HG03175 (cell line): ENCODE results near the gene EFNA3.

Source experiments
- ATAC-seq: cut with Tn5 transposase; IDR thresholded peaks from one replicate; pipeline ENCODE4 v1.9.1; 2021; ENCODE audit warnings: mild to moderate bottlenecking, moderate library complexity; ENCODE audit not compliant: unreplicated experiment

The EFNA3 gene

DNA sequence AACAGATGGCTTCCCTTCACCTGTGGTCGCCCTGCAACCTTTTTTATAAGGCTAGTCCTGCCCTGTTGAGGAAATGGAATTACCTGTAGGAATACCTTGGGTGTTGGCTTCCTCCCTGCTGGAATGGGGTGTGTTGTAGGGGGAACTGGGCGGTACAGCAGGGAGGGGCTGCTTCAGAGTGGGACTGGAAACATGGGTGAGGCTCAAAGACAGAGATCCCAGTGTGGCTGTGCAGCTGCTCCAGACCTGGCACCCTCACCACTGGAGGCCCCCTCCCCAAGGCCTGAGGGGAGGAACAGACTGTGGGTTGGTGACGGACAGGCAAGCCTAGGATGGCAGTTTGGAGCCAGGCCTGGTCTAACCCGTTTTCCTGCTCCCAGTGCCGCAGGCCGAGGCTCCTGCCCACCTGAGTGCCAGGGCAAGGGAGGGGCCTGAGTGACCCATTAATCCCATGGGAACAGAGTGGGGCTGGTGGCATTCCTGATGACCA lies 4.5 kb downstream of the EFNA3 start:
- ATAC-seq, result no peak

DNA sequence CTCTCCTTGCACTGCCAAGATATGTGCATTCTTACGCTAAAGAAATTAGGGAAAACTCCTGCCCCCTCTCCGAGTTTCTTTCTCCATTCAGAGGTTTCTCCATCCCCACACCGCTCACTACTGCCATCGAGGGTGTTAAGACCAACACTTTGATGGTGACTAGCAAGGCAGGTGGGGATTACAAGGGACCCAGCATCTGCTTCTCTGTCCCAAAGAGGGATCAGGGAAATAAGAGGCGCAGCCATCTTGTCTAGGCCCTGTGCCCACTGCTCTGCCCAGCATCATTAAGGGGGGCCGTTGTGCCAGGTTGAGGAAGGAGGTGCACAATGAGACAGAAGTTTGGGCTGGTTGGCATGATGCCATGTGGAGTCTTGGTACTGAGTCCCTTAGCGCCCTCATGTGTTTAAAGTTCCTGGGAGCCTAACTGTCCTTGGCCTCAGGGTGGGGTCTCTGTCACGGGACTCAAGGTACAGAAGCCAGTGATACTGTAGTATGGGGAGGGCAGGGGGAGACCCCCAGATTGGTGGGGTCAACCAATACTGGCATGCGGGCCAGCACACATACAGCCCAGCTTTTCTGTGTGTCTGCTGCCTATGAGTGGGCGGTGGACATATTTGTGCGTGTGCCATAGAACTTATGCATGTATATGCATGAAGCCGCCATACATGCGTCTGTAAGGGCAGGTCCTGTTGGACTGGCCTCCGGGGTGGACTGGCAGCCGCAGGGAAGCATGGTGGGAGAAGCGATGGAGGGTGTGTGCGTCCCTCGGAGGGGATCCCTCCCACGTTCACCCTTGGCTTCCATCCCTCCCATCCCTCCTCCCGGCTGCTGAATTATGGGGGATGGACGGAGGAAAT lies 5.5 kb downstream of the EFNA3 start:
- ATAC-seq, result no peak

DNA sequence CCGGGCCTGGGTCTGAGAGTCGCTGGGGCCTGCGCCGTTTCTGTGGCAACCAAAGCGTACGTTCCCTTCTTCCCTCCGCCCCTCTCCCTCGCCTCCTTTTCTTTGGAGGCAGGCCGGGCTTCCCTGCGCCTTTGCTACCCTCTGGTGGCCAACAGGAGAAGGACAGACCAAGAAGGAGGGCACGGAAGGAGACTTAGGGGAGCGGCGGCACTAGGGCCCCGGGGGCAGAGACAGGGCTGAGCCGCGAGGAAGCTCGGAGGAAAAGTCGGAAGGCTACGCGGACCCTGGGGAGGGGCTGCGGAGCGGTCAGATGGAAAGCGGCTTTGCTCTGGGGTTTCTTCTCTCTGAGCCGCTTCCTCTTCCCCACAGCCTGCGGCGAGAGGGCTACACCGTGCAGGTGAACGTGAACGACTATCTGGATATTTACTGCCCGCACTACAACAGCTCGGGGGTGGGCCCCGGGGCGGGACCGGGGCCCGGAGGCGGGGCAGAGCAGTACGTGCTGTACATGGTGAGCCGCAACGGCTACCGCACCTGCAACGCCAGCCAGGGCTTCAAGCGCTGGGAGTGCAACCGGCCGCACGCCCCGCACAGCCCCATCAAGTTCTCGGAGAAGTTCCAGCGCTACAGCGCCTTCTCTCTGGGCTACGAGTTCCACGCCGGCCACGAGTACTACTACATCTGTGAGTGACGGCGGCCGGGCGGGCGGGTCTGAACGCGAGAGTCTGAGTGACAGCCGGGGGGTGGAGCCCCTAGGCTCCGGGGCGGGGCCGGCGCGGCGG lies 6.3 kb downstream of the EFNA3 start:
- peak; percentile 75 for ATAC-seq

DNA sequence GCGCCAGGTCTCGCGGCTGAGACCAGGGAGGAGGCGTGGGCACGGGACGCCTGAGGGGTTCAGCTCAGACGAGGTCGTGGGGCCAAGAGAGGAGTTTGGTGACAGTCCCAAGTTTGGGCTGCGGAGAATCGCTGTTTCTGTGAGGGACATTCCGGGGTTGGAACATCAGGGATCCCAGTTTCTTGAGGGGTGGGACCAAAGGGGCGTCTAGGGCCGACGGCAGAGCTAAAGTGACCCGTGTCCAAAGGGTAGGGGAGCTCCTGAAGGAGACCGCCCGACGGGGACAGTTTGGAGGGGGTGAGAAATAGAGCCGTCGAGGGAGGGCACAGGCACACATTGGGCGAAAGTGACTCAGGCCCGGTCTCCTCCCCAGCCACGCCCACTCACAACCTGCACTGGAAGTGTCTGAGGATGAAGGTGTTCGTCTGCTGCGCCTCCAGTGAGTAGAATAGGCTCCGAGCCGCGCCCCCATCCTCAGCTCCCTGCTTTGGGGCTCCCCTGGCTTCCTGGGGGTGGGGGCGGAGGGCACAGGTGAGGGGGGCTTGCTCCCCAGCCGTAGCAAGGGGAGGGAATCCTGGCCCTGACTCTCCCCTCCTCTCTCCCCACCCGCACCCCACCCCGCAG lies 7.0 kb downstream of the EFNA3 start:
- no peak for ATAC-seq

DNA sequence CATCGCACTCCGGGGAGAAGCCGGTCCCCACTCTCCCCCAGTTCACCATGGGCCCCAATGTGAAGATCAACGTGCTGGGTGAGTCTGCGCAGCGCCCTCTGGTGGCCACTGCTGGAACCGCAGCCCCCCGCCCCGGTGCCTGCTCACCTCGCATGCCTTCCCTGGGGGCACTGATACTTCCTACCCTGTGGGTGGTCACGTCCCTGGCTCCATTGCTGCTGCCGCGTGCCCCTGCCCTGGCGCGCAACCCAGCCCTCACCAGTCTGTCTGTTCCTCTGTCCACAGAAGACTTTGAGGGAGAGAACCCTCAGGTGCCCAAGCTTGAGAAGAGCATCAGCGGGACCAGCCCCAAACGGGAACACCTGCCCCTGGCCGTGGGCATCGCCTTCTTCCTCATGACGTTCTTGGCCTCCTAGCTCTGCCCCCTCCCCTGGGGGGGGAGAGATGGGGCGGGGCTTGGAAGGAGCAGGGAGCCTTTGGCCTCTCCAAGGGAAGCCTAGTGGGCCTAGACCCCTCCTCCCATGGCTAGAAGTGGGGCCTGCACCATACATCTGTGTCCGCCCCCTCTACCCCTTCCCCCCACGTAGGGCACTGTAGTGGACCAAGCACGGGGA lies 7.6 kb downstream of the EFNA3 start:
- ATAC-seq, result no peak

DNA sequence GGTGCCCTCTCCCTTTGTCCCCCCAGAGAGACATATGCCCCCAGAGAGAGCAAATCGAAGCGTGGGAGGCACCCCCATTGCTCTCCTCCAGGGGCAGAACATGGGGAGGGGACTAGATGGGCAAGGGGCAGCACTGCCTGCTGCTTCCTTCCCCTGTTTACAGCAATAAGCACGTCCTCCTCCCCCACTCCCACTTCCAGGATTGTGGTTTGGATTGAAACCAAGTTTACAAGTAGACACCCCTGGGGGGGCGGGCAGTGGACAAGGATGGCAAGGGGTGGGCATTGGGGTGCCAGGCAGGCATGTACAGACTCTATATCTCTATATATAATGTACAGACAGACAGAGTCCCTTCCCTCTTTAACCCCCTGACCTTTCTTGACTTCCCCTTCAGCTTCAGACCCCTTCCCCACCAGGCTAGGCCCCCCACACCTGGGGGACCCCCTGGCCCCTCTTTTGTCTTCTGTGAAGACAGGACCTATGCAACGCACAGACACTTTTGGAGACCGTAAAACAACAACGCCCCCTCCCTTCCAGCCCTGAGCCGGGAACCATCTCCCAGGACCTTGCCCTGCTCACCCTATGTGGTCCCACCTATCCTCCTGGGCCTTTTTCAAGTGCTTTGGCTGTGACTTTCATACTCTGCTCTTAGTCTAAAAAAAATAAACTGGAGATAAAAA lies 8.4 kb downstream of the EFNA3 start:
- no peak for ATAC-seq

DNA sequence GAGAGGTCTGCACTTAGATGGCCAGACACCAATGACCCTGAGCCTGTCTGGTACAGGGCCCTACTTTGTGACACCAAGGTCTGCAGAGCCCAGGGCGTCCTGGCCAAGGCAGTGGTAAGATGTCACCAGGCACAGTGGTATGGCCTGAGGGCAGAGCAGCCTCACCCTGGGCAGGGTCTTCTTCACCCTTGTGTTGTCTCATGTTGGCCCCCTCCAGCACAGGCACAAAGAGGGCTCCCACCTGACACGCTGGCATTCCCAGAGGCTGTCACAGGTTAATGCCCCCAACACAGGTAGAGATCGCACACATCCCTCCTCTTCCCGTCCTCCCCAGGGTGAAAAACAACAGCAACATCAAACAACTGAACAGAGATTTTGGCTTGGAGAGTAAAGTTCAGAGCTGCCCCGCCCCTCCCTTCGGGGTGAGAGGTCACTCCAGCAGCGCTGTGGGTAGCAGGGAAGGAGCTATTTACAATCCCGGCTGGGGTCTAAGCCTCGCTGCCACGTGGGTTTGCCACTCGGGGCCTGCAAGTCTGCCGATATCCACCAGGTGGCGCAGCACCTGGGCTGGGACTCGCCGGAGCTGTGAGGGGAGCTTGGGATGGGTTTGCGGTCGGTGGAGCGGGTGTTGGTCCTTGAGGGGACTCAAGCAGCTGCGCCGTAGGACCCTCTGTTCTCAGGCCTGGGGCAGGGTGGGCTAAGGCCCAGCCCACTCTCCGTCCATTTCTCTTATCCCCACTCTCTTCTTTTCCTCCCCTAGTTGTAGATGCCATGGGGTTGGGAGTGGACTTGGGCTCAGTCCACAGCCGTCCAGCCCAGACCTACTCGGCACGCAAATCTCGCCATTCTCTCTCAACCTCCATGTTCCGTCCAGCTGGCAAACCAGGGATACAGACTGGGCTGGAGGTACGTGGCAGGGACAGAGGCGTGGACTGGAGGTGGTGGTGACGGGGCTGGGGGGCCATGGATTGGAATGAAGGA lies 12.7 kb downstream of the EFNA3 start:
- peak; percentile 46 for ATAC-seq

DNA sequence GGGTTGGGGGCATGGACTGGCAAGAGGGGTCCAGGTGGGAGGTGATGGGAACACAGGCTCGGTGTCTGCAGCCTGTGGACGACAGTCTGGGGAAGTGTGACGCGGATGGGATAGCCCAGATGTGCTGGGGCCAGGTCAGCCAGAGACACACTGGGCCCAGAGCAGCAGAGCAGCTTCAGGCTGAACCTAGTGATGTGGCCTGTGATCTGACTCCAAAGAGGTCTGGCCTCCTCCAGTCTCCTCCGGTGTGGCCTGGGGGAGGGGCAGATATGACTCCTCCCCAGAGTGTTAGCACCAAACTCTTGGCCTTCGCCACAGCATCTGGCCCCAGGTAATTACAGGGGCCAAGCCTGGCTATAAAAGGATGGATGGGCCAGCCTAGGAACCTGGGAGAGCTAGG lies 13.5 kb downstream of the EFNA3 start:
- no peak for ATAC-seq

DNA sequence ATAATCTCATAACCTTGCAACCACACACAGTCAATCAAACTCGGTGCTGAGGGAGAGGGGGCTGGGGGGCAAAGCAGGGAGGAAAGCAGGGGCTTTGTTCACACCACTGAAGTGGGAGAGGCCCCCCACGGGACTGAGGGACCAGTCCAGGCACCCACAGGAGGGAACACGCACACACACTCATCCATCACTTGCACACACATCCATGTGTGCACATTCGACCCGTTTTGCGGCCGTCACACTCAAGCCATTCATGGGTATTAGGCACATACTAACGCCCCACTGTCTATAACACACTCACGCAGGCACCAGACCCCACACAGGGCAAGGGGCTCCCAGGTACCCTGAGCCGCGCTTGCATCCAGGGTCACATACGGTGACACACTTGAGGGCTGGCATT lies 14.0 kb downstream of the EFNA3 start:
- ATAC-seq, result no peak

DNA sequence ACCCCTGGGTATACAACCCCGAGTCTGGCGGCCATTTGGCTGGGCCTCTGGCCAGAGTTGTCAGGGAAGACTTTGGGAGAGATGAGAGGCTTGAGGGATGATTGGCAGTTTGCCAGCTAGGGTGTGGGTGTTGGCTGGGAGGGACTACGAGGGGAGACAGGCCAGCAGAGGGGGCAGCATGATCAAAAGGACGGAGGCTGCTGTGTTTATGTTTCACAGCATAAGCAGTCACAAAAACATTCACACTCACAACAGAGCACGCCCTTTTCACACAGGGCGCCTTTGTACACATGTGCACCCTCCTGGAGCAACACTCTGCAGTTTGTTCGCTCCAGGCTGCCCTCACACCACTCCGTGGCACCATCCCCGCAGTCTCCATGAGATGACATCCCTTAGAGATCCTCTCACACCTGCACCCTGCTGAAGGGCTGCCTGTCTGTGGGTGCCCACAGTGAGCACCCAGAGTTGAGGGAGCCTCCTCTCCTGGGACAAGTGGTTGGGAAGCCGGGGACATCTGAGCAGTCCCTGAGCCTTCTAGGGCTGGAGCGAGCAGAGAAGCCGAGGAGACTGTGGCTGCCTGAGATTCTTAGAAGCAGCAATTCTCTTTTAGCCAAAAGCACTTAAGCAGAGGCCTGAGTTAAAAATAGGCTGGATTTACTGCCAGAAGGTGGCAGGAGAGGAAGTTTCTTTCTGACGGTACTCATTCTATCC lies 15.4 kb downstream of the EFNA3 start:
- no peak for ATAC-seq

DNA sequence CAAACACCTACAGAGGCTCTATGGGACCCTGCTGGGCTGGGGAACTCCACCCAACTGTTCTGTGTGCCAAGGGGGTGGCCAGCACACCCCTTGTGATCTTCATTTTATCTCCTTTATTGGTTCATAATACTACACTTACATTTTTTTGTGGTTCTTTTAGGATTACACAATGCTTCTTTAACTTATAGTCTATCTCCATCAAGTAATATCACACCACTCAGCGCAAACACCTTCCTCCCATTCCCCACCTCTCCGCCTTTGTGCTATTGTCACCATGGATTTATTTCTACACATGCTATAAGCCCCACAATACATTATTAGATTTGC lies 15.9 kb downstream of the EFNA3 start:
- no peak for ATAC-seq

DNA sequence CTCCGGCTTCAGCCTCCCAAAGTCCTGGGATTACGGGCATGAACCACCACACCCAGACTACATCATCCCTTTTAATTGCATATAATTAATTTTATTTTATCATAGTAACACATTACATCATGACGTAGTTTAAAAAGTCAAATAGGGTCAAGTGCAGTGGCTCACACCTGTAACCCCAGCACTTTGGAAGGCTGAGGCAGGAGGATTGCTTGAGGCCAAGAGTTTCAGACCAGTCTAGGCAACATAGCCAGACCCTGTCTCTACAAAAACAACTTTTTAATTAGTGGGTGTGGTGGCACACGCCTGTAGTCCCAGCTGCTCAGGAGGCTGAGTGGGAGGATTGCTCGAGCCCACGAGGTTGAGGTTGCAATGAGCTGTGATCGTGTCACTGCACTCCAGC lies 20.7 kb downstream of the EFNA3 start:
- no peak for ATAC-seq

DNA sequence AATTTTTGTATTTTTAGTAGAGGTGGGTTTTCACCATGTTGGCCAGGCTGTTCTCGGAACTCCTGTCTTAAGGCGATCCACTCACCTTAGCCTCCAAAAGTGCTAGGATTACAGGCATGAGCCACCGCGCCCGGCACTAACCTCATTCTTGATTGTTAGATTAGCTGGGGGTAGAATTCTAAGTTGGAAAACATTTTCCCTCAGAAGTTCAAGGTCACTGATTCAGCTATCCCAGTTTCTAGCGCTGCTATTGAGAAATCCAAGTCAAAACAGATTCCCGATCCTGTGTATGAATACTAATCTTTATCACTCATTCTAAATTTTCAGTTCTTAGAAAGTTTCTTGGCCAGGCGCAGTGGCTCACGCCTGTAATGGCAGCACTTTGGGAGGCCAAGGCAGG lies 24.7 kb downstream of the EFNA3 start:
- ATAC-seq, result no peak

DNA sequence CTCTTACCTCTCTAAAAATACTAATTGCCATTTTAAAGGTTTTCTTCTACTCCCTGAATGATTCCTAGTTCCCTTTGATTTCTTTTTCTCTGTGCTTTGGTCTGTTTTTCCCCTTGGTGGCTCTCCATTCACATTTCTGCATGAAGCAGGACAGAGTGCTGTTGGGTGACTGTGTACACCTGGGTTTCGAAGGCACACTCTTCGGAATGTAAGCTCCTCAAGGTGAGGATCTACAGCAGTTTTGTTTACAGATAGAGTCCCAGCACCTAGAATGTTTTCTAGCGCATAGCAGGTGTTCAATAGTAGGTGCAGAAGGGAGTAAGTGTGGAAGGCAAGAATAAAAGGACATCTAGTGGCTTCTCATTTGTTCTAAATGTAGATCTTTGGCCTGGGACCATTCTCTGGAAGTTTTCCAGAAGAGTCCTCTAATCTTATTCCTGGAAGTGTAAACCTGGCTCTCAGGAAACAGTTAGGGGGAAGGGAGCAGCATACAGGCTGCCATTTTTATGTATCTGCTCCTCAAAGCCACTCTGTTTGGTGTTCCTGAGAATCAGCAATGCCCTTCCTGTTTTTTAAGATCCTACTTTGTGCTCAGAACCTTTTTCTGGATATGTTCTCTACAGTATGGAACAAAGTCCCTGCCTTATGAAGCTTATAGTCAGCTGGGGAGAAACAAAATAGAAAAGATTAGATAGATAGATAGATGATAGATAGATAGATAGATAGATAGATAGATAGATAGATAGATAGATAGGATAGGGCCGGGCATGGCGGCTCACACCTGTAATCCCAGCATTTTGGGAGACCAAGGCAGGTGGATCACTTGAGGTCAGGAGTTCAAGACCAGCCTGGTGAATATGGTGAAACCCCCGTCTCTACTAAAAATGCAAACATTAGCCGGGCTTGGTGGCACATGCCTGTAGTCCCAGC lies 26.2 kb downstream of the EFNA3 start:
- ATAC-seq, result no peak

DNA sequence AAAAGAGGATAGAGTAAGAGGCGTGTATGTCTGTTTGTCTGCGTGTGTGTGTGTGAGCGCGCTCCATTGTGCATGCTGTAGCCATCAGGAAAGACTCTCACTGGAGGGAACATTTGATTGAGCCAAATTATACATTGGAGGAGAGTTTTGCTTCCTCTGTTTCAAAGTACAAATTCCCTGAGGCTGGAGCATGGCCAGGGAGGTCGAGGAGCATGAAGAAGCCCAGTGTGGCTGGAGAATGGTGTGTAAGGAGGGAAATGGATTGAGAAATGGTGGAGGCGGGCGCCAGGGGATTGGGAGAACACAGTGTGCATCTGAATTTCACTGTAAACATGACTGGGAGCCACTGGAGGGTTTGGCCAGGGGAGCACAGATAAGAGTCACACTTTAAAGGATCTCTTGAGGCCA lies 27.0 kb downstream of the EFNA3 start:
- no peak for ATAC-seq

DNA sequence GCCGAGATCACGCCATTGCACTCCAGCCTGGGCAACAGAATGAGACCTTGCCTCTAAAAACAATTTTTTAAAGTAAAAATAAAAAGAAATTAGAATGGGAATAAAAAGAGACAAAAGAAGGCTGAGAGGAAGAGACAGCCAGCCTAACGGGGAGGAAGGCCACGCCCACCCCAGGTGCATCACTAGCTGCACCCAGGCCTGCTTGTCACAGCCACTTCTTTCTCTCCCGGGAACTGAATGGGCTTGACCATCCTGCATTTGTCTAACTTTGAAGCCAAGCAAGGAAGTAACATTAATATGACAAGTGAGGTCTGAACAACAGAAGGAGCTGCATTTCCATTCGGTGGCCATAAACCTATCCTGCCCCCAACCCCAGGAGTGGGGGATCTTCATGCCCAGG lies 28.2 kb downstream of the EFNA3 start:
- no peak for ATAC-seq

DNA sequence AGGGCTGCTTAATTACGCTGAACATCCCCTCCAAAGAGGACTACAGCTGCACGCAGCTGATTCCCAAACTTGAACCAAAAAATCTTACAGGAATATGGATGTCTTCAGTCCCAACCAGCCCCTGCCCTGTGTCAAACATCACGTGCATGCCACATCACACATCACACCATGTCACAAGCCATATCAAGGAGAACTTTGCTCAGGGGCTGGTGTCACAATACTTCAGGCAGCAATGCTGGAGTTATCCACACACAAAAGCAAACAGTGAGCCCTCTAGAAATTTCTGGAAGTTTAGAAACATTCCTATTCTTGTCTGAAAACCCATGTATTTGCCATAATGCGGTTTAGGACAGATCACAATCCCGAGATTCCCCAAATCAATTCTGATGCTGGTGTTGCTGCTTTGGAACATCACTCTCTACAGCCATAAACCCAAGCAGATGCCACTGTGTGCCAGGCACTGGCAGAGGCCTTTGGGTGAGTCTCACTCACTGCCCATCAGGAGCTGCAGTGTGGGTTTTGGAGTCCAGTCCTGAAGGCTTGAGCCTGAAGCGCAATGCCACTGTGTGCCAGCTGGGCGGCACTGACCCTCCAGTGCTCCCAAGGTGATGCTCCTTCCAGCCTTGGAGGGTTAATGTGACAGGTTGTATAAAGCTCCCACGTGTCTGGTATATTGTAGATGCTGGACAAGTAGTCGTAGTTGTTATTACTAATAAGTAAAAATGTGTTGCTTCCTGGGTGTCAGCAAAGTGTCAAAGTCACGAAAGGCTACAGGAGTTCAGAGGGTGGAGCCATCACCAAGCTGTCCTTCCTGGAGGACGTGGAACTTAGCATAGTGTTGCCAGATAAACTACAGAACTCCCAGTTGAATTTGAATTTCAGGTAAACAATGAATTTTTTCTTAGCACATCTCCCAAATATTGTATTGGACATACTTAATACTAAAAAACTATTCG lies 28.9 kb downstream of the EFNA3 start:
- no peak for ATAC-seq
